Neural cell (in vitro differentiated cells): ENCODE measurements around the gene CPXM2.

Experiments
- CTCF ChIP-seq: fragments of 450-650 bp; IDR thresholded peaks from 2 replicates; pipeline ENCODE4 v1.5.1; 2014; ENCODE audit warnings: antibody characterized with exemption, mild to moderate bottlenecking, moderate library complexity; ENCODE audit not compliant: poor library complexity, severe bottlenecking
- TAF1 ChIP-seq: IDR thresholded peaks from 2 replicates; pipeline ENCODE4 v1.6.1; 2012; ENCODE audit warnings: low read depth

DNA sequence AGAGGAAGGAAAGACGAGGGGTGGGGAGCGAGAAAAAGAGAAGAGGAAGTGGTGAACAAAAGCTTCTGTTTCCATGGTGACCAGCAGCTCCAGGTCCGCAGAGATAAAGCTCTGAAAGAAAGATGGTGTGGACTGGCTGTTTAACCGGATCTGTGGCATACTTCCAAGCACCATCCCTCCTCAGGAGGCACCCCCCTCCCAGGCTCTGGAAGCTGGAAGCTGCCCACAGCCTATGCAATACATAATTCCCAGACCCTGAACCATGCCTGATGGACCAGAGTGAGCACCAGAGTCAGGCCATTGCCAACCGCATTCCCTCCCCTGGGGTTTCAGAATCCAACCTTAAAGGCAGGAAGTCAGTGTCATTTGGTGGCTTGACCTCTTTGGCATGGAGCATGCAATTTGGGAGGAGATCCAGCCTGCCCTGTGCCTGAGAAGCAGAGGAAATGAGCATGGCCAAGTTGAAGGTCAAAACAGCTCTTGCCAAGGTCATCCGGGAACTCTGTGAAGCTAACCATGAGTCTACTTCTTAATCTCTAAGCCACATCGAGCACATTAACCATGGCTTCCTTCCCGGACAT lies 22.2 kb upstream of the CPXM2 start:
- TF ChIP-seq TAF1 (no peak), CTCF (no peak)
